Measurements from ENCODE around the gene GHRHR.

Gene GHRHR

GRCh38 chr7:31002256-31002655 is 38.5 kb downstream of the GHRHR start:
- no peak for TF ChIP-seq CTCF (conservative IDR thresholded peaks at IDR 0.05; ENCODE audit: low read length)
- peak; percentile 26 for DNase-seq (ENCODE audit: low read depth)
- no peak overlapping the region for H3K4me3 ChIP-seq (ENCODE audit: low read length)

DNA sequence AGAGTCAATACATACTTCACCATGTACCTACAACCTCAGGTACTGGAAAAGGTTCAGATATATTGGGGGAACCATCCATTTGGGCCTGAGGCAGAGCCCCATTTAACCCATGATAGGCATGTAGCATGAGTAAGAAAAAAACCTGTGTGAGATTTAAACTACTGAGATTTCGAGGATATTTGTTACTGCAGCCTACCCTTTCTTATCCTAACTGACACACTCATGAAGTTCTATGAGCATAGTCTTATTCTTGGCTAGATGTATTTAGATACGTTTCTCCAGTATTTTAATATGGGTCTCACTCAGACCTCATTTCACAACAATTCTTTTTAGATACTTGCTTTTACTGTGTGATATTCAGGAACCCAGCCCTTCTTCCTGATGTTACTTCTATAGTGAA is 39.3 kb downstream of the GHRHR start:
- DNase-seq (ENCODE audit: low read depth): no peak
- no peak overlapping the region for H3K4me3 ChIP-seq (ENCODE audit: low read length)
- TF ChIP-seq CTCF (conservative IDR thresholded peaks at IDR 0.05; ENCODE audit: low read length): no peak

- DNase-seq (ENCODE audit: low read depth): no peak
- no peak overlapping the region for H3K4me3 ChIP-seq (ENCODE audit: low read length)
- no peak for TF ChIP-seq CTCF (conservative IDR thresholded peaks at IDR 0.05; ENCODE audit: low read length)
Measured at GRCh38 chr7:31003721-31004120, 40.0 kb downstream of the GHRHR start.

DNA sequence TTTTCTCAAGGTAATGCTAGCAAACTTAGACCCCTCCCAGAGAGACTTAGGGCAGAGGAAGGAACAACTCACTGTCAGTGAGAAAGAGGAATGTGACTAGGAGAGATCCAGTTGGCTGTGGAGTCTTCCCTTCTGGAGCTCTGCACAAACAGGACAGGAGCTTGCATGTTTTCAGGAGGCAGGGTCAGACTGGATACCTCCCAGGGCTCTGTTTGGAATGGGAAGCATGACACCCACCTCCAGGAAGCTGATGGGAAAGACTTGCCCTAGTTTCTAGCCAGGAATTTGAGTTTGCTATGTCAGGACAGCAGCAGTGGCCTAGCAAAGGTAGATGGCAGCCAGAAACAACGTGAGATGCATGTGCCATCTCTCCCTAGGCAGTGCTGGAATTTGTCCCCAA is 40.6 kb downstream of the GHRHR start:
- no peak overlapping the region for H3K4me3 ChIP-seq (ENCODE audit: low read length)
- no peak for DNase-seq (ENCODE audit: low read depth)
- TF ChIP-seq CTCF (conservative IDR thresholded peaks at IDR 0.05; ENCODE audit: low read length): no peak

DNA sequence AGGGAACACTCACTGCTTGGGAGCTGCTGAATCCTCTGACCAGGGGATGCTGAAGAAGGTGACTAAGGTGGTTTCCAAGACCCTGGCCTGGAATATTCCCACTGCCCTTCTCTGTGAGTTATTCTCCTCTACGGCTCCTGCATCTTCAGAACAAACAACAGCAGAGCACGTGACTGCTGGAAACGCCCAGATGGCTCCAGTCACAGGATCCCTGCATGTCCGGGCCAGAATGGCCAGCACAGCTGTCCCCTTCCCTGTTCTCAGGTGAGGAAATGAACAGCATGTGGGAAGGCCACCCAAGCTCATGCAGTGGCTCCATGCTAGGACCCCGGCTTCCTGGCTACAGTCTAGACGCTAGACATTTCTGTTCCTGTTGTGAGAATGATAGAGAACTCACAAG is 43.1 kb downstream of the GHRHR start:
- TF ChIP-seq CTCF (conservative IDR thresholded peaks at IDR 0.05; ENCODE audit: low read length): no peak
- no peak overlapping the region for H3K4me3 ChIP-seq (ENCODE audit: low read length)
- no peak for DNase-seq (ENCODE audit: low read depth)

DNA sequence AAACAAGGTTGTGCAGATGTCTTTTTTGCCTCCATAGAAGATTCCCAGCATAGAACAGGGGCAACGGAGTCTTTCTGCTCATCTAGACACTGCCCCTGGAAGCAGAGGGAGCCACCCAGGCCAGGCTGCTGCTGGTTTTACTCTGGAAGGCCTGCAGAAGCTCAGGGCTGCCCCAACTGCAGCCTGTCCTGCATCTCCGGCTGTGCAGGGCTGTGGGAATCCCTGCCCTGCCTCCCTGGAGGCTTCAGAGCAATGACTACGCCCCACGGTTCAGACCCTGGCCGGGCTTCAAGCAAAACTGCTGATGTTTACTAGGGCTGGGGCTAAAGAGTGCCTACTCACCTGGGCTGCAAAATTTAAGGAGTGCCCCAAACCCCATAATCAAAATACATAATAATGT is 43.9 kb downstream of the GHRHR start:
- no peak for DNase-seq (ENCODE audit: low read depth)
- no peak for TF ChIP-seq CTCF (conservative IDR thresholded peaks at IDR 0.05; ENCODE audit: low read length)
- no peak overlapping the region for H3K4me3 ChIP-seq (ENCODE audit: low read length)

- TF ChIP-seq CTCF (conservative IDR thresholded peaks at IDR 0.05; ENCODE audit: low read length): no peak
- H3K4me3 ChIP-seq (ENCODE audit: low read length): no peak overlapping the region
- no peak for DNase-seq (ENCODE audit: low read depth)
Measured at GRCh38 chr7:31014826-31015225, 51.1 kb downstream of the GHRHR start.

Data from AG10803 (cell line).